Measurements from ENCODE around the gene LEMD3. TPM values are rescaled to one million over a fixed set of nuclear protein-coding genes. Genes with fewer than 3 reads are reported as not detected.

The LEMD3 gene
- total RNA-seq, 2 donors from 2014 or later: 55.6 to 102 TPM

- H3K9me3 ChIP-seq: no peaks in the 10 kb centered on the region
- DNase-seq (ENCODE audit: low spot score): no peak
- TF ChIP-seq POLR2A (IDR thresholded peaks at IDR 0.05) (no peak), POLR2AphosphoS5 (IDR thresholded peaks at IDR 0.05) (no peak)
- TF ChIP-seq, protein P1, sequence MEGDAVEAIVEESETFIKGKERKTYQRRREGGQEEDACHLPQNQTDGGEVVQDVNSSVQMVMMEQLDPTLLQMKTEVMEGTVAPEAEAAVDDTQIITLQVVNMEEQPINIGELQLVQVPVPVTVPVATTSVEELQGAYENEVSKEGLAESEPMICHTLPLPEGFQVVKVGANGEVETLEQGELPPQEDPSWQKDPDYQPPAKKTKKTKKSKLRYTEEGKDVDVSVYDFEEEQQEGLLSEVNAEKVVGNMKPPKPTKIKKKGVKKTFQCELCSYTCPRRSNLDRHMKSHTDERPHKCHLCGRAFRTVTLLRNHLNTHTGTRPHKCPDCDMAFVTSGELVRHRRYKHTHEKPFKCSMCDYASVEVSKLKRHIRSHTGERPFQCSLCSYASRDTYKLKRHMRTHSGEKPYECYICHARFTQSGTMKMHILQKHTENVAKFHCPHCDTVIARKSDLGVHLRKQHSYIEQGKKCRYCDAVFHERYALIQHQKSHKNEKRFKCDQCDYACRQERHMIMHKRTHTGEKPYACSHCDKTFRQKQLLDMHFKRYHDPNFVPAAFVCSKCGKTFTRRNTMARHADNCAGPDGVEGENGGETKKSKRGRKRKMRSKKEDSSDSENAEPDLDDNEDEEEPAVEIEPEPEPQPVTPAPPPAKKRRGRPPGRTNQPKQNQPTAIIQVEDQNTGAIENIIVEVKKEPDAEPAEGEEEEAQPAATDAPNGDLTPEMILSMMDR (IDR thresholded peaks at IDR 0.05): no peak
- intact Hi-C loops (cut with DNase I): no loop called here
- no peaks in the 10 kb centered on the region for H3K36me3 ChIP-seq
- H3K27me3 ChIP-seq (replicated peaks; ENCODE audit: insufficient read depth): no peaks in the 10 kb centered on the region
- 94% methylated on average over 2 of the region's 2 CpGs for WGBS
- H3K27ac ChIP-seq: no peak overlapping the region
- H3K4me3 ChIP-seq: no peak overlapping the region
- peaks cover 2% of the 10 kb centered on the region for H3K4me1 ChIP-seq (replicated peaks)
These were observed 26.1 kb downstream of the LEMD3 start for GRCh38 chr12:65195387-65196055.

DNA sequence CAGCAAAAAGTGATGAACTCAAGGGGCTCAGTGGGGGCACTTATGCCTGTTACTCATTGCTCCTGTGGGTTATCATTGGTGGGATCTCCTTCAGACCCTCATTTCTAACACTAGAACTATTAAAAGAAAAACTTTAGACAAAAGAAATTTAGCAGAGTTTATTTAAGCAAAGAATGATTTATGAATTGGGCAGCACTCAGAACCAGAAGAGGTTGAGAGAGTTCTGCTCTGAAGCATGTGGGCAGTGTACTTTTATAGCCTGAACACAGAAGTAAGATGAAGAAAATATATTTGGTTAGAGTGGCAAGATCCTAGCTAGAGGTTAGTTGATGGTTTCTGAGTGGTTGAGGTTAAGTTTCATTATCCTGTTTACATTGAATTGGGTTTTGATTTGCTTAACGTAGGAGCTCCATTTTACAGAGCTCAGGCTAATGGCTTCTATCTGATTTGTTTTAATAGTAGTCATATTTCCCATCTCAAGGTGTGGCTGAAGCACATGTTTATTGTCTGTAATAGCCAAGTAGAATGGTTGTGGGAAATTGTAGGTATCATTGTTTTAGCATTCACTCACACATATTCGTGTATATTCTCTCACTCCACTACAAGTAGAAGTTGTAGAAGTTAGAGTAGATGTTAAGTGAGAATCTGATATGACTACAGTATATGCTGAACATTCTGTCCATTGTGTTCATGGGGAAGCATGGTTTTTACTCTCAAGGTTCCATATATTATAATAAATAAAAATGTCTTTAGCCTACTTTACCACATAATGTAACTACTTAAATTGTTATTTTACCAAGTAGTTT lies 27.6 kb downstream of the LEMD3 start:
- H3K9me3 ChIP-seq: no peaks in the 10 kb centered on the region
- no peak for DNase-seq (ENCODE audit: low spot score)
- intact Hi-C loops (cut with DNase I): no loop called here

GRCh38 chr12:65199604-65200003 lies 30.2 kb downstream of the LEMD3 start:
- Histone ChIP-seq H3K4me1 (replicated peaks) (no peaks in the 10 kb centered on the region), H3K9me3 (no peaks in the 10 kb centered on the region), H3K27me3 (replicated peaks; ENCODE audit: insufficient read depth) (no peaks in the 10 kb centered on the region), H3K27ac (no peak overlapping the region), H3K36me3 (no peaks in the 10 kb centered on the region), H3K4me3 (no peak overlapping the region)
- TF ChIP-seq, protein P1 (IDR thresholded peaks at IDR 0.05): no peak
- no peak for TF ChIP-seq POLR2A (IDR thresholded peaks at IDR 0.05)
- no peak for TF ChIP-seq POLR2AphosphoS5 (IDR thresholded peaks at IDR 0.05)
- intact Hi-C loops (cut with DNase I): no loop called here
- 84% methylated on average over 2 of the region's 2 CpGs for WGBS
- DNase-seq (ENCODE audit: low spot score): no peak

More for the DNA sequence above, 27.6 kb downstream of the LEMD3 start:
- Histone ChIP-seq H3K27ac (no peak overlapping the region), H3K4me3 (no peak overlapping the region), H3K27me3 (replicated peaks; ENCODE audit: insufficient read depth) (no peaks in the 10 kb centered on the region), H3K4me1 (replicated peaks) (peaks cover 2% of the 10 kb centered on the region), H3K36me3 (no peaks in the 10 kb centered on the region)
- TF ChIP-seq POLR2AphosphoS5 (IDR thresholded peaks at IDR 0.05) (no peak), POLR2A (IDR thresholded peaks at IDR 0.05) (no peak)
- TF ChIP-seq, protein P1 (IDR thresholded peaks at IDR 0.05): no peak
- WGBS: 92% methylated on average over 2 of the region's 2 CpGs

DNA sequence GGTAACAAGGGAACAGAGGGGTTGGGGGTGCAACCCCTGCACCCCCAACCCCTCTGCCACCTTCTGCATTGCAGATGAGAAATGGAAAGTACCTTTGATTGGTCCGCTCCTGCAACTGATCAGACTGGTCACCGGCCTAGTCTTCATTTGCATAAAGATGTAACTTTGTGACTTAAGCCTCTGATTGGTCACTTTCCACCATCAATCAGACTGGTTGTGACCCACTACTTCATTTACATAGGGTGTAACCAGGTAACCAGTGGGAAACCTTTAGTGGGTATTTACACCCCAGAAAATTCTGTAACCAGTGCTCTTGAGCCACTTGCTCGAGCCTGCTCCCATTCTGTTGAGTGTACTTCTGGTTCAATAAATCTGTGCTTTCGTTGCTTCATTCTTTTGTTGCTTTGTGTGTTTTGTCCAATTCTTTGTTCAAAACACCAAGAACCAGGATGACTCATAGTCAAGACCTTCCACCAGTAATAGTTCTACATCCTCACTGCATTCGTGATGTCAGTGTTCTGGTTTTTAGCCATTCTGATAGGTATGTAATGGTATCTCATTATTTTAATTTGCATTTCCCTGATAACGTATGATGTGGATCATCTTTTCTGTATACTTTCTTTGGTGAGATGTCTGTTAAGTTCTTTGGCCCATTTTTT lies 30.8 kb downstream of the LEMD3 start:
- TF ChIP-seq POLR2A (IDR thresholded peaks at IDR 0.05): no peak
- TF ChIP-seq POLR2AphosphoS5 (IDR thresholded peaks at IDR 0.05): no peak
- TF ChIP-seq, protein P1 (IDR thresholded peaks at IDR 0.05): no peak
- DNase-seq (ENCODE audit: low spot score): no peak
- Histone ChIP-seq H3K4me3 (no peak overlapping the region), H3K9me3 (no peaks in the 10 kb centered on the region), H3K27ac (no peak overlapping the region), H3K27me3 (replicated peaks; ENCODE audit: insufficient read depth) (no peaks in the 10 kb centered on the region), H3K4me1 (replicated peaks) (no peaks in the 10 kb centered on the region), H3K36me3 (no peaks in the 10 kb centered on the region)
- WGBS: 94% methylated on average over 6 of the region's 6 CpGs
- intact Hi-C loops (cut with DNase I): no loop called here

Measured in prostate gland (tissue), 2 donors.